Panc1 (cell line): ENCODE data around the gene ZNF507. TPM values are rescaled to one million over a fixed set of nuclear protein-coding genes. Genes with fewer than 3 reads are reported as not detected.

ENCODE experiments used
- ATAC-seq: fragments of 200-7000 bp; cut with Tn5 transposase; 2 replicates; pipeline ENCODE4 v1.9.1; 2020; ENCODE audit warnings: mild to moderate bottlenecking, moderate library complexity
- BruUV-seq: library from RNA; stranded (reverse); fragments of 400-500 nt; replicated peaks from 2 replicates; lab custom pipeline; 2021; lab: Mats Ljungman, UMichigan
- CTCF ChIA-PET: fragments of 300-600 bp; sonication (Branson Sonifier 250); formaldehyde crosslinking; loops from one replicate; lab custom pipeline; 2022; ENCODE audit warnings: antibody characterized with exemption; lab: Charles Lee
- POLR2A ChIA-PET: fragments of 300-600 bp; sonication (Branson Sonifier 250); formaldehyde crosslinking; loops from one replicate; lab custom pipeline; 2022; ENCODE audit warnings: antibody characterized with exemption; lab: Charles Lee
- DNase-seq: peaks from one replicate; pipeline ENCODE4 v3.0.0-alpha.2; 2010; ENCODE audit warnings: low read depth, low spot score
- H3K27ac ChIP-seq: 2 replicates; pipeline ENCODE4 v1.5.1; 2011; ENCODE audit warnings: mild to moderate bottlenecking, low read length, inconsistent platforms
- H3K27me3 ChIP-seq: fragments of 200-500 bp; sonication (Bioruptor generic); 2 replicates; pipeline ENCODE4 v1.6.0; 2014; ENCODE audit warnings: low read length, inconsistent platforms; ENCODE audit not compliant: control insufficient read depth, insufficient read depth
- H3K36me3 ChIP-seq: fragments of 200-500 bp; sonication (Bioruptor generic); 2 replicates; pipeline ENCODE4 v1.5.1; 2014; ENCODE audit warnings: inconsistent platforms, mild to moderate bottlenecking, low read length, moderate library complexity; ENCODE audit not compliant: control insufficient read depth, insufficient read depth
- H3K4me1 ChIP-seq: 2 replicates; pipeline ENCODE4 v1.5.1; 2011; ENCODE audit warnings: inconsistent platforms, mild to moderate bottlenecking, low read length, moderate library complexity; ENCODE audit not compliant: control insufficient read depth, insufficient read depth
- H3K4me3 ChIP-seq, 2 experiments: 2 replicates each; pipeline ENCODE4 v1.5.1; 2011 to 2012; ENCODE audit warnings: low read depth in 2 of 2, low read length in 2 of 2, mild to moderate bottlenecking in 2 of 2, inconsistent platforms in 1 of 2, moderate library complexity in 1 of 2
- H3K9me3 ChIP-seq: fragments of 200-500 bp; sonication (Bioruptor generic); 2 replicates; pipeline ENCODE4 v1.5.1; 2014; ENCODE audit warnings: low read depth, mild to moderate bottlenecking, inconsistent platforms, low read length, moderate library complexity; ENCODE audit not compliant: control insufficient read depth, insufficient read depth
- CTCF ChIP-seq: fragments of 450-650 bp; IDR thresholded peaks from 2 replicates; pipeline ENCODE4 v1.5.1; 2017; ENCODE audit warnings: mild to moderate bottlenecking
- POLR2AphosphoS5 ChIP-seq: IDR thresholded peaks from 2 replicates; pipeline ENCODE4 v1.6.1; 2012; ENCODE audit warnings: mild to moderate bottlenecking, low read depth, low read length, moderate library complexity
- SIN3A ChIP-seq: IDR thresholded peaks from 2 replicates; pipeline ENCODE4 v1.6.1; 2012; ENCODE audit warnings: low read depth, mild to moderate bottlenecking, low read length, moderate library complexity, borderline replicate concordance; ENCODE audit not compliant: insufficient read depth
- TCF7L2 ChIP-seq: IDR thresholded peaks from 2 replicates; pipeline ENCODE4 v1.6.1; 2011; ENCODE audit warnings: mild to moderate bottlenecking, low read depth, low read length, inconsistent platforms
- in situ Hi-C: cut with HindIII; loops from 2 replicates; pipeline ENCODE4 v1.10.0; 2016; ENCODE audit warnings: low sequenced_read_pairs, low pct_unique_long_range_greater_than_20kb
- intact Hi-C: fragments of 100-400 bp; cut with micrococcal nuclease; formaldehyde crosslinking; loops from one replicate; pipeline ENCODE4 v1.10.0; 2022; ENCODE audit not compliant: unreplicated experiment
- total RNA-seq: library from RNA; stranded (reverse); gene quantifications from one replicate; pipeline ENCODE4 v1.2.1, GENCODE V29; 2021; ENCODE audit not compliant: unreplicated experiment
- TF ChIP-seq, protein P1 (sequence below), 2 experiments: IDR thresholded peaks; 2 replicates each; pipeline ENCODE4 v1.6.1; 2011 to 2012; ENCODE audit warnings: low read depth in 2 of 2, control low read depth in 1 of 2, low read length in 1 of 2, mild to moderate bottlenecking in 1 of 2, moderate library complexity in 1 of 2; ENCODE audit not compliant: insufficient read depth in 1 of 2

The ZNF507 gene
- total RNA-seq, 1 experiment from 2014 or later: 28.3 TPM

DNA sequence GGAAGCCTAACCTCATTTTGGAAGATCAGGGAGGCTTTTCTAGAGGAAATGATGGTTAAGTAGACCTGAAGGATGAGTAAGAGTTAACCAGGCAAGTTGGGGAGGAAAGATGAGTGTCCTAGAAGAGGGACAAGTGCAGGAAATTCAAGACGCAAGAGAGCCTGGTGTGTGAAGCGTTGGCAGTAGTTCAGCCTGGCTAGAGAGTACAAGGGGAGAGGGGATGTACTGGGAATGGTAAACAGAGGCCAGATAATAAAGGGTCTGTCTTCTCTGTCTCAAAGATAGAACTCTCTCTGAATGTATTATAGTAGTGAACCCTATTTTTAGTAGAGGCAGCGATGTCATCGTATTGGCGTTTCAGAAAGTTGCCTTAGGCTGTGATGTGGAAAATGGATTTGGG, 69.8 kb downstream of the ZNF507 start:
- intact Hi-C loops: no loop called here
- BruUV-seq: no TSS peak
- DNase-seq (no peak), ATAC-seq (no peak)
- POLR2A ChIA-PET: no interaction called here
- CTCF ChIA-PET: no interaction called here
- TF ChIP-seq SIN3A (no peak), TCF7L2 (no peak), POLR2AphosphoS5 (no peak), CTCF (no peak)
- TF ChIP-seq, protein P1, sequence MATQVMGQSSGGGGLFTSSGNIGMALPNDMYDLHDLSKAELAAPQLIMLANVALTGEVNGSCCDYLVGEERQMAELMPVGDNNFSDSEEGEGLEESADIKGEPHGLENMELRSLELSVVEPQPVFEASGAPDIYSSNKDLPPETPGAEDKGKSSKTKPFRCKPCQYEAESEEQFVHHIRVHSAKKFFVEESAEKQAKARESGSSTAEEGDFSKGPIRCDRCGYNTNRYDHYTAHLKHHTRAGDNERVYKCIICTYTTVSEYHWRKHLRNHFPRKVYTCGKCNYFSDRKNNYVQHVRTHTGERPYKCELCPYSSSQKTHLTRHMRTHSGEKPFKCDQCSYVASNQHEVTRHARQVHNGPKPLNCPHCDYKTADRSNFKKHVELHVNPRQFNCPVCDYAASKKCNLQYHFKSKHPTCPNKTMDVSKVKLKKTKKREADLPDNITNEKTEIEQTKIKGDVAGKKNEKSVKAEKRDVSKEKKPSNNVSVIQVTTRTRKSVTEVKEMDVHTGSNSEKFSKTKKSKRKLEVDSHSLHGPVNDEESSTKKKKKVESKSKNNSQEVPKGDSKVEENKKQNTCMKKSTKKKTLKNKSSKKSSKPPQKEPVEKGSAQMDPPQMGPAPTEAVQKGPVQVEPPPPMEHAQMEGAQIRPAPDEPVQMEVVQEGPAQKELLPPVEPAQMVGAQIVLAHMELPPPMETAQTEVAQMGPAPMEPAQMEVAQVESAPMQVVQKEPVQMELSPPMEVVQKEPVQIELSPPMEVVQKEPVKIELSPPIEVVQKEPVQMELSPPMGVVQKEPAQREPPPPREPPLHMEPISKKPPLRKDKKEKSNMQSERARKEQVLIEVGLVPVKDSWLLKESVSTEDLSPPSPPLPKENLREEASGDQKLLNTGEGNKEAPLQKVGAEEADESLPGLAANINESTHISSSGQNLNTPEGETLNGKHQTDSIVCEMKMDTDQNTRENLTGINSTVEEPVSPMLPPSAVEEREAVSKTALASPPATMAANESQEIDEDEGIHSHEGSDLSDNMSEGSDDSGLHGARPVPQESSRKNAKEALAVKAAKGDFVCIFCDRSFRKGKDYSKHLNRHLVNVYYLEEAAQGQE (IDR thresholded peaks at IDR 0.05; ENCODE audit: insufficient read depth in 1 of 2, low read depth in 2 of 2, low read length in 1 of 2): no peak
- Histone ChIP-seq H3K27me3 (no peaks in the 10 kb centered on the region), H3K27ac (no peak overlapping the region), H3K9me3 (no peaks in the 10 kb centered on the region), H3K4me1 (no peaks in the 10 kb centered on the region), H3K36me3 (0 out of 2 replicates have a peak, but pooled peaks cover 6% of the 10 kb centered on the region), H3K4me3 (no peak overlapping the region)
- in situ Hi-C loops: no loop called here

DNA sequence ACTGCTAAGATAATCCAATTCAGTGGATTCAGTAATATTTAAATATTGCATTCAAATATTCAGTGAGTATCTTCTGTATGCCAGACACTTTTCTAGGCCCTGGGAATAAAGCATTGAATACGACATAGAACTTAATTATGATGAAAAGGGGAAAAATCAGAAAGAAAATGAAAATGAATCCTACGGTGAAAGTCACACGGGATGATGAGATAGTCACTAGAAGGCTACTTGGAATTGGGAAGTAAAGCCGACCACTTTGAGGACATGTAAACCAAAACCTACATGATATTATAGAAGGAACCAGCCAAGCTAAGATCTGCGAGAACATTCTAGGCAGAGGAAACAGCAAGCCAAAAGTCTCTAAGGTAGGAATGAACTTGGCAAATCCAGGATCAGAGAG, 70.3 kb downstream of the ZNF507 start:
- no peak overlapping the region for H3K27ac ChIP-seq
- no peak for DNase-seq
- CTCF ChIA-PET: no interaction called here
- H3K36me3 ChIP-seq: 0 out of 2 replicates have a peak, but pooled peaks cover 6% of the 10 kb centered on the region
- no peak overlapping the region for H3K4me3 ChIP-seq
- in situ Hi-C loops: no loop called here
- POLR2A ChIA-PET: no interaction called here
- no peaks in the 10 kb centered on the region for H3K27me3 ChIP-seq
- ATAC-seq: no peak
- intact Hi-C loops: no loop called here
- no peaks in the 10 kb centered on the region for H3K4me1 ChIP-seq
- BruUV-seq: TSS peak; percentile 41
- H3K9me3 ChIP-seq: no peaks in the 10 kb centered on the region
- no peak for TF ChIP-seq TCF7L2
- no peak for TF ChIP-seq POLR2AphosphoS5
- no peak for TF ChIP-seq CTCF
- TF ChIP-seq, protein P1 (IDR thresholded peaks at IDR 0.05; ENCODE audit: insufficient read depth in 1 of 2, low read depth in 2 of 2, low read length in 1 of 2): no peak
- TF ChIP-seq SIN3A: no peak
